NCI-H1436 treated with DMSO at 0.1 percent for 48 hours (cell line): ENCODE data around the gene CLEC16A.

ENCODE experiments used
- DNase-seq: peaks from one replicate; lab custom pipeline; 2025; lab: John Stamatoyannopoulos, UW

The CLEC16A gene

GRCh38 chr16:11224096-11224893 lies 279.9 kb downstream of the CLEC16A start:
- no peak for DNase-seq

- DNase-seq, result no peak
Measured at GRCh38 chr16:11224894-11225676, 280.7 kb downstream of the CLEC16A start.

GRCh38 chr16:11225677-11226549 lies 281.5 kb downstream of the CLEC16A start:
- DNase-seq, result no peak

- DNase-seq, result no peak
Measured at GRCh38 chr16:11229432-11229831, 285.1 kb downstream of the CLEC16A start.

- no peak for DNase-seq
Measured at GRCh38 chr16:11229906-11230305, 285.5 kb downstream of the CLEC16A start.

GRCh38 chr16:11231367-11231970 lies 287.1 kb downstream of the CLEC16A start:
- no peak for DNase-seq
